ENCODE results near the gene LCE1F. TPM values are rescaled to one million over a fixed set of nuclear protein-coding genes. Genes with fewer than 3 reads are reported as not detected.

The LCE1F gene
- total and polyA plus RNA-seq, 2 of the 13 experiments (the other 11 are each of a cell fraction or from before 2014, with no cell fraction given): not detected

DNA sequence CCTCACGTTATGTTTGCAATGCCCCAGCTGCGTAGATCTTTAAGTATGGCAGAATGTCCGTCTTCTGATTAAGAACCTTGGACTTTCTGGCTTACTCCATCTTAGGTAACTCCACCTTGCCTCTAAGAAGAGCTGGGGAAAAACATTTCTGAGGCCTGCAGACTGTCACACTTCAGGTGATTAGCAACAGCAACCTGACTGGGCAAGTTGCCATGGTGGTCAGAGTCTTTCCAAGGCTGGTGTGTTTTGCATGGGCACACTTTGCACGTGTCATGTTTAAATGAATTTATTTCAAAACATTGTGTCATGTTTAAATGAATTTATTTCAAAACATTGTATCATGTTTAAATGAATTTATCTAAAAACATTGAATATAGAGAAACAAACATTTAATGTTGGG, 16.3 kb upstream of the LCE1F start:
- no peak overlapping the region for H3K27ac ChIP-seq (ENCODE audit: extremely low read length, insufficient read depth, low read length)
- TF ChIP-seq ZNF329 (CRISPR knock-in tag; IDR thresholded peaks at IDR 0.05; ENCODE audit: low read depth): no peak
- no peak for TF ChIP-seq ZNF709 (CRISPR knock-in tag; IDR thresholded peaks at IDR 0.05)
- TF ChIP-seq ZNF510 (CRISPR knock-in tag; IDR thresholded peaks at IDR 0.05; ENCODE audit: low read depth): no peak
- no peak for TF ChIP-seq ATAD3A (CRISPR knock-in tag; IDR thresholded peaks at IDR 0.05)
- TF ChIP-seq MATR3 (CRISPR knock-in tag; IDR thresholded peaks at IDR 0.05): no peak
- ChIA-PET CTCF (ENCODE audit: low intra/inter-chr PET ratio, low total read pairs) (no interaction called here), POLR2A (no interaction called here)
- 0% methylated on average over 1 of the region's 4 CpGs for WGBS (ENCODE audit: low lambda C conversion rate)
- no peak overlapping the region for H3K4me3 ChIP-seq (replicated peaks in 1 of 3; ENCODE audit: insufficient read depth in 1 of 3, low read depth in 2 of 3, low read length in 3 of 3)
- ATAC-seq (no peak), FAIRE-seq (no peak), DNase-seq (ENCODE audit: low spot score) (no peak)
- H3K79me2 ChIP-seq (ENCODE audit: insufficient read depth, low read length): no peaks in the 10 kb centered on the region
- no peaks in the 10 kb centered on the region for H3K27me3 ChIP-seq (ENCODE audit: control insufficient read depth in 1 of 2, insufficient read depth in 2 of 2, low read length in 2 of 2)
- H2AFZ ChIP-seq (ENCODE audit: low read length): no peak overlapping the region
- no peaks in the 10 kb centered on the region for H3K36me3 ChIP-seq (replicated peaks in 1 of 2; ENCODE audit: control insufficient read depth in 1 of 2, insufficient read depth in 2 of 2, low read length in 2 of 2)
- no peaks in the 10 kb centered on the region for H3K4me1 ChIP-seq (ENCODE audit: insufficient read depth, low read length)
- no peak overlapping the region for H3K4me2 ChIP-seq (ENCODE audit: low read depth, low read length)
- in situ Hi-C loops (cut with HindIII; ENCODE audit: extremely low pct_ligation_motif_present, low pct_unique_long_range_greater_than_20kb) (no loop called here), intact Hi-C loops (cut with micrococcal nuclease; ENCODE audit: unreplicated experiment) (no loop called here)
- H3K9ac ChIP-seq (ENCODE audit: insufficient read depth, low read depth, low read length): no peak overlapping the region
- no peaks in the 10 kb centered on the region for H4K20me1 ChIP-seq (ENCODE audit: insufficient read depth, low read length)
- BruUV-seq (replicated peaks): no TSS peak
- H3K9me3 ChIP-seq (ENCODE audit: low read length): no peaks in the 10 kb centered on the region

DNA sequence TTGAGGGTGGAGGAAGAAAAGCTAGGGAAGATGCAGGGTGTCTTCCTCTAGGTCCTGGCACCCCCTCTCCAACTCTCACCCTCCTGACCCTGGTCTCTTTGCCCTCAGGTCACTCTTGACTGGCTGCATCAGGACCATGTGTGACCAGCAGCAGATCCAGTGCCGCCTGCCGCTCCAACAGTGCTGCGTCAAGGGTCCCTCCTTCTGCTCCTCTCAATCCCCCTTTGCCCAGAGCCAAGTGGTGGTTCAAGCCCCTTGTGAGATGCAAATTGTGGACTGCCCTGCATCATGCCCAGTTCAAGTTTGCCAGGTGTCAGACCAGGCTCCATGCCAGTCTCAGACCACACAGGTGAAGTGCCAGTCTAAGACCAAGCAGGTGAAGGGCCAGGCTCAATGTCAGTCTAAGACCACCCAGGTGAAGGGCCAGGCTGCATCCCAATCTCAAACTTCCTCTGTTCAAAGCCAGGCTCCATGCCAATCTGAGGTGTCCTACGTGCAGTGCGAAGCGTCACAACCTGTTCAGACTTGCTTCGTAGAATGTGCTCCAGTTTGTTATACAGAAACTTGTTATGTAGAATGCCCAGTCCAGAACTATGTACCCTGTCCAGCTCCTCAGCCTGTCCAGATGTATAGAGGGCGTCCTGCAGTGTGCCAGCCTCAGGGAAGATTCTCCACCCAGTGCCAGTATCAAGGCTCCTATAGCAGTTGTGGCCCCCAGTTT, 15.3 kb upstream of the LCE1F start:
- no peak overlapping the region for H3K4me2 ChIP-seq (ENCODE audit: low read depth, low read length)
- H3K36me3 ChIP-seq (replicated peaks in 1 of 2; ENCODE audit: control insufficient read depth in 1 of 2, insufficient read depth in 2 of 2, low read length in 2 of 2): no peaks in the 10 kb centered on the region
- H3K27me3 ChIP-seq (ENCODE audit: control insufficient read depth in 1 of 2, insufficient read depth in 2 of 2, low read length in 2 of 2): no peaks in the 10 kb centered on the region
- TF ChIP-seq, protein P1, sequence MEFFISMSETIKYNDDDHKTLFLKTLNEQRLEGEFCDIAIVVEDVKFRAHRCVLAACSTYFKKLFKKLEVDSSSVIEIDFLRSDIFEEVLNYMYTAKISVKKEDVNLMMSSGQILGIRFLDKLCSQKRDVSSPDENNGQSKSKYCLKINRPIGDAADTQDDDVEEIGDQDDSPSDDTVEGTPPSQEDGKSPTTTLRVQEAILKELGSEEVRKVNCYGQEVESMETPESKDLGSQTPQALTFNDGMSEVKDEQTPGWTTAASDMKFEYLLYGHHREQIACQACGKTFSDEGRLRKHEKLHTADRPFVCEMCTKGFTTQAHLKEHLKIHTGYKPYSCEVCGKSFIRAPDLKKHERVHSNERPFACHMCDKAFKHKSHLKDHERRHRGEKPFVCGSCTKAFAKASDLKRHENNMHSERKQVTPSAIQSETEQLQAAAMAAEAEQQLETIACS (CRISPR knock-in tag; IDR thresholded peaks at IDR 0.05): no peak
- TF ChIP-seq CHCHD3 (CRISPR knock-in tag; IDR thresholded peaks at IDR 0.05) (no peak), ZFX (CRISPR knock-in tag; IDR thresholded peaks at IDR 0.05; ENCODE audit: low read depth) (no peak), TOPORS (CRISPR knock-in tag; IDR thresholded peaks at IDR 0.05) (no peak), HDAC1 (CRISPR knock-in tag; IDR thresholded peaks at IDR 0.05) (no peak), XBP1 (CRISPR knock-in tag; IDR thresholded peaks at IDR 0.05) (no peak), KDM1A (CRISPR knock-in tag; IDR thresholded peaks at IDR 0.05) (no peak)
- ChIA-PET CTCF (ENCODE audit: low intra/inter-chr PET ratio, low total read pairs) (no interaction called here), POLR2A (no interaction called here)
- in situ Hi-C loops (cut with HindIII; ENCODE audit: extremely low pct_ligation_motif_present, low pct_unique_long_range_greater_than_20kb) (no loop called here), intact Hi-C loops (cut with micrococcal nuclease; ENCODE audit: unreplicated experiment) (no loop called here)
- H3K9ac ChIP-seq (ENCODE audit: insufficient read depth, low read depth, low read length): no peak overlapping the region
- ATAC-seq (no peak), FAIRE-seq (no peak), DNase-seq (ENCODE audit: low spot score) (no peak)
- H3K4me3 ChIP-seq (replicated peaks in 1 of 3; ENCODE audit: insufficient read depth in 1 of 3, low read depth in 2 of 3, low read length in 3 of 3): no peak overlapping the region
- H3K9me3 ChIP-seq (ENCODE audit: low read length): no peaks in the 10 kb centered on the region
- H3K27ac ChIP-seq (ENCODE audit: extremely low read length, insufficient read depth, low read length): no peak overlapping the region
- no peaks in the 10 kb centered on the region for H3K79me2 ChIP-seq (ENCODE audit: insufficient read depth, low read length)
- no peaks in the 10 kb centered on the region for H3K4me1 ChIP-seq (ENCODE audit: insufficient read depth, low read length)
- BruUV-seq (replicated peaks): no TSS peak
- WGBS (ENCODE audit: low lambda C conversion rate): 63% methylated on average over 6 of the region's 8 CpGs
- H4K20me1 ChIP-seq (ENCODE audit: insufficient read depth, low read length): no peaks in the 10 kb centered on the region
- no peak overlapping the region for H2AFZ ChIP-seq (ENCODE audit: low read length)

Data from HepG2 (cell line).